ENCODE data around the gene PELO. TPM values are rescaled to one million over a fixed set of nuclear protein-coding genes. Genes with fewer than 3 reads are reported as not detected.

The PELO gene
- total RNA-seq, 1 experiment from 2014 or later, result 21.5 TPM

DNA sequence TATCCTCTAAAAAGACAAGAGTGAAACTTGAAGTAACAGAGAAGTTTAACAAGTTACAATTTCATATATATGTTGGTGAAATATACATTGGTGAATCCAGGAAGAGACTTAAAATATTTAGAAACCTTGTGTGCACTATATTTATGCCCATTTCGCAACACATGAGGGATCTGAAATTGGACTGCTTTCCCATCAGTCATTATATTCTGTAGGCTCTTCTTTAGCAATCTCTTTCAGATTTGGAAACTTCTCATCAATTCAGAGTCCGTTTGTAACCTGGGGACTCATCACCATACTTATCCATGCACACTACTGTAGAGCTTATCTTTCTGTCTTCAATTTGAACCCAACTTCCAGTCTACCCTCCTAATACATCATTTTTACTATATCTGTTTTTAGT is 2.1 kb downstream of the PELO start:
- ChIA-PET CTCF (no interaction called here), POLR2A (ENCODE audit: unreplicated experiment) (no interaction called here)
- no peak overlapping the region for H3K4me2 ChIP-seq
- H3K9me2 ChIP-seq (ENCODE audit: insufficient read depth), result no peaks in the 10 kb centered on the region
- peaks cover 15% of the 10 kb centered on the region; the same call in 1 of the 2 replicates for H3F3A ChIP-seq (ENCODE audit: insufficient read depth, low read depth)
- H3K4me3 ChIP-seq, result no peak overlapping the region
- H3K36me3 ChIP-seq (ENCODE audit: low read depth), result no peaks in the 10 kb centered on the region
- no peaks in the 10 kb centered on the region for H3K79me2 ChIP-seq (ENCODE audit: low read depth)
- H2AFZ ChIP-seq, result no peak overlapping the region
- H4K20me1 ChIP-seq (ENCODE audit: insufficient read depth), result no peaks in the 10 kb centered on the region
- H3K4me1 ChIP-seq (replicated peaks; ENCODE audit: insufficient read depth), result peaks cover 22% of the 10 kb centered on the region
- no peaks in the 10 kb centered on the region for H3K27me3 ChIP-seq (ENCODE audit: insufficient read depth, low read depth)
- no peak for DNase-seq
- no TSS peak for BruUV-seq (replicated peaks)
- TF ChIP-seq, protein P1, sequence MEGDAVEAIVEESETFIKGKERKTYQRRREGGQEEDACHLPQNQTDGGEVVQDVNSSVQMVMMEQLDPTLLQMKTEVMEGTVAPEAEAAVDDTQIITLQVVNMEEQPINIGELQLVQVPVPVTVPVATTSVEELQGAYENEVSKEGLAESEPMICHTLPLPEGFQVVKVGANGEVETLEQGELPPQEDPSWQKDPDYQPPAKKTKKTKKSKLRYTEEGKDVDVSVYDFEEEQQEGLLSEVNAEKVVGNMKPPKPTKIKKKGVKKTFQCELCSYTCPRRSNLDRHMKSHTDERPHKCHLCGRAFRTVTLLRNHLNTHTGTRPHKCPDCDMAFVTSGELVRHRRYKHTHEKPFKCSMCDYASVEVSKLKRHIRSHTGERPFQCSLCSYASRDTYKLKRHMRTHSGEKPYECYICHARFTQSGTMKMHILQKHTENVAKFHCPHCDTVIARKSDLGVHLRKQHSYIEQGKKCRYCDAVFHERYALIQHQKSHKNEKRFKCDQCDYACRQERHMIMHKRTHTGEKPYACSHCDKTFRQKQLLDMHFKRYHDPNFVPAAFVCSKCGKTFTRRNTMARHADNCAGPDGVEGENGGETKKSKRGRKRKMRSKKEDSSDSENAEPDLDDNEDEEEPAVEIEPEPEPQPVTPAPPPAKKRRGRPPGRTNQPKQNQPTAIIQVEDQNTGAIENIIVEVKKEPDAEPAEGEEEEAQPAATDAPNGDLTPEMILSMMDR (conservative IDR thresholded peaks at IDR 0.05), result no peak
- no peak for TF ChIP-seq EZH2 (IDR thresholded peaks at IDR 0.05; ENCODE audit: low read depth)
- no peaks in the 10 kb centered on the region for H3K9me3 ChIP-seq (ENCODE audit: insufficient read depth, low read depth)
- no peak overlapping the region for H3K27ac ChIP-seq
- intact Hi-C loops (cut with micrococcal nuclease; ENCODE audit: unreplicated experiment), result loop anchor here (5.0 kb wide), 2 partner anchors 197 to 307 kb away; partner anchors contain the start of gene ITGA2

DNA sequence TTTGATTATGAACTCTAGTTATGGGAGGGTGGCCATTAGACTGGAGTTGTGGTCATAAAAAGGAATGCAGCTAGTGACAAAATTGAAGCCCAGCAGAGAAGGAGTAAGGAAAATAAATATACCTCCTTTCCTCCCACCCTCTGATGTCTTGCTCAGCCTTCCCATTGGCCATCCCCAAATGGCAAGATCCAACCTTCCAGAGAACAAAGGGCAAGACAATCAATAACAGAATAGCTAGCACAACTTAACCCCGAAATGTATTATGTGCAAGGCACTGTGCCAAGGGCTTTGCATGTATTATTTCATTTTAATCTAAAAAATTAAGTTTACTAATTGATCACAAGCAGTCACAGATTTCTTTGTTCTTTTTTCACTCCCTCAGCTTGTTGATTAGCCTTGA is 3.6 kb downstream of the PELO start:
- Histone ChIP-seq H2AFZ (no peak overlapping the region), H3K4me1 (replicated peaks; ENCODE audit: insufficient read depth) (peaks cover 19% of the 10 kb centered on the region), H3K36me3 (ENCODE audit: low read depth) (no peaks in the 10 kb centered on the region), H3K27ac (no peak overlapping the region), H3K9me2 (ENCODE audit: insufficient read depth) (no peaks in the 10 kb centered on the region), H3F3A (ENCODE audit: insufficient read depth, low read depth) (peaks cover 15% of the 10 kb centered on the region; the same call in 1 of the 2 replicates), H4K20me1 (ENCODE audit: insufficient read depth) (no peaks in the 10 kb centered on the region), H3K79me2 (ENCODE audit: low read depth) (no peaks in the 10 kb centered on the region), H3K9me3 (ENCODE audit: insufficient read depth, low read depth) (no peaks in the 10 kb centered on the region), H3K27me3 (ENCODE audit: insufficient read depth, low read depth) (no peaks in the 10 kb centered on the region), H3K4me2 (no peak overlapping the region), H3K4me3 (no peak overlapping the region)
- DNase-seq, result no peak
- CTCF ChIA-PET, result interaction anchor here (2.0 kb wide), 1 partner anchor 124 kb away, joined by 4 read pairs; no protein-coding TSS in a partner anchor
- POLR2A ChIA-PET (ENCODE audit: unreplicated experiment), result no interaction called here
- TF ChIP-seq, protein P1 (conservative IDR thresholded peaks at IDR 0.05), result no peak
- no peak for TF ChIP-seq EZH2 (IDR thresholded peaks at IDR 0.05; ENCODE audit: low read depth)
- BruUV-seq (replicated peaks), result no TSS peak
- intact Hi-C loops (cut with micrococcal nuclease; ENCODE audit: unreplicated experiment), result no loop called here

- Histone ChIP-seq H2AFZ (no peak overlapping the region), H3K27ac (no peak overlapping the region), H3K9me3 (ENCODE audit: insufficient read depth, low read depth) (no peaks in the 10 kb centered on the region), H3K9me2 (ENCODE audit: insufficient read depth) (no peaks in the 10 kb centered on the region), H3K4me3 (no peak overlapping the region), H3K36me3 (ENCODE audit: low read depth) (no peaks in the 10 kb centered on the region), H3K4me2 (no peak overlapping the region), H3K4me1 (replicated peaks; ENCODE audit: insufficient read depth) (peaks cover 8% of the 10 kb centered on the region), H3F3A (ENCODE audit: insufficient read depth, low read depth) (no peaks in the 10 kb centered on the region), H4K20me1 (ENCODE audit: insufficient read depth) (no peaks in the 10 kb centered on the region), H3K27me3 (ENCODE audit: insufficient read depth, low read depth) (no peaks in the 10 kb centered on the region), H3K79me2 (ENCODE audit: low read depth) (peaks cover 21% of the 10 kb centered on the region)
- ChIA-PET POLR2A (ENCODE audit: unreplicated experiment) (interaction anchor here (0.5 kb wide), 1 partner anchor 92 kb away, joined by 9 read pairs; no protein-coding TSS in a partner anchor), CTCF (interaction anchor here (0.7 kb wide), 1 partner anchor 121 kb away, joined by 7 read pairs; no protein-coding TSS in a partner anchor)
- BruUV-seq (replicated peaks), result no TSS peak
- no peak for TF ChIP-seq EZH2 (IDR thresholded peaks at IDR 0.05; ENCODE audit: low read depth)
- TF ChIP-seq, protein P1 (conservative IDR thresholded peaks at IDR 0.05), result no peak
- DNase-seq, result no peak
- intact Hi-C loops (cut with micrococcal nuclease; ENCODE audit: unreplicated experiment), result no loop called here
Measured at GRCh38 chr5:52794519-52794918, 6.8 kb downstream of the PELO start.

Measured in PC-9 (cell line).